HG03066 (cell line): ENCODE measurements around the gene TBC1D12.

Experiments
- ATAC-seq: cut with Tn5 transposase; IDR thresholded peaks from one replicate; pipeline ENCODE4 v1.9.1; 2021; ENCODE audit warnings: low read depth; ENCODE audit not compliant: unreplicated experiment

TBC1D12 gene

DNA sequence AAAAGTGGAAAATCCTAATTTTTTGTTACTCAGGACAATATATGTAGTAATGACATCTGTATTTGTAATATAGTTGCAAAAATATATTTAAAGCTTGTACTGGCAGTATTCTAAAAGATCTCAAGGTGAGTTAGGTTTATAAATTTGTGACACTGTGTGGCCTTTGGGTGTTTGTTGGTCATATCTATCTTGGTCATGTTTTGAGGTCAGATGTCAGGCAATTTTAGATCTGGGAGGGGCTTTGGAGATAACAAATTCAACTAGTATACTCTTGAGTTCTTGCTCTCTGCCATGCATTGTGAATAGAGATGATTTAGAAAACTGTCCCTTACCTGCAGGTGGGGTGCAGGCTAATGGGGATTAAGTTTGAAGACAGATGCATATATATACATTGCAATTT, 3.1 kb downstream of the TBC1D12 start:
- no peak for ATAC-seq

DNA sequence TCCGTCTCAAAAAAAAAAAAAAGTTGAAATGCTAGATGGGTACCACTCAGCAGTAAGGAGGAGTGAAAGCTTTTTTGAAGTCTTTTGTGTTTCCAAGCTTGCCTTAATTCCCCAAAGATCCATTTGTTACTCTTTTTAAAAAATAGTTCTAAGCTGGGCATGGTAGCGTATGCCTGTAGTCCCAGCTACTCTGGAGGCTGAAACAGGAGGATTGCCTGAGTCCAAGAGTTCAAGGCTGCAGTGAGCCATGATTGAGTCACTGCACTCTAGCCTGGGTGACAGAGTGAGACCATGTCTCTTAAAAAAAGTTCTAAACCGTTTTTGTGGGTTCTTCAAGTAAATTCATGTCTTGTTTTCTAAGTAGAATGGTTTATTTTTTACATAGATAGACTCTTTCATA, 5.3 kb downstream of the TBC1D12 start:
- ATAC-seq, result no peak

DNA sequence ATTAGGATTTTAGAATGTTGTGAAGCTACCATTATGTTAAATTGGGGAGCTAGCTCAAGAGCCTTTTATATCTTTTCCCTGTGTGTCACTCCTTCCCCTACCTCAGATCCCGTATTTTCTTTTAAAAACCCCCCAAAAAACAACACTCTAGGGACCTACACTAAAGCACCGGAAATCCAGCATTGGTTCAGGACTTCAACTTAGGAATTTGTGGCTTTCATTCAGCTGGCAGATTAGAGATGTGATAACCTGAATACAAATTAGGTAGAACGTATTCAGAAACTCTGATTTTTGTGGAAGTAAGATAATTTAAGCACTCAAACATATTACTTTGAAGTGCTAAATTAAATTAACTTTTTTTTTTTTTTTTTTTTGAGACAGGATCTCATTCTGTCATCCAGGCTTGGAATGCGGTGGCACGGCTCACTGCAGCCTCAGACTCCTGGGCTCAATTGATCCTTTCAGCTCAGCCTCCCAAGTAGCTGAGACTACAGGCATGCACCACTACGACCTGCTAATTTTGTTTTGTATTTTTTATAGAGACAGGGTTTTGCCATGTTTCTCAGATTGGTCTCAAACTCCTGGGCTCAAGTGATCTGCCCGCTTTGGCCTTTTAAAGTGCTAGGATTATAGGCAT, 6.8 kb downstream of the TBC1D12 start:
- ATAC-seq, result no peak

DNA sequence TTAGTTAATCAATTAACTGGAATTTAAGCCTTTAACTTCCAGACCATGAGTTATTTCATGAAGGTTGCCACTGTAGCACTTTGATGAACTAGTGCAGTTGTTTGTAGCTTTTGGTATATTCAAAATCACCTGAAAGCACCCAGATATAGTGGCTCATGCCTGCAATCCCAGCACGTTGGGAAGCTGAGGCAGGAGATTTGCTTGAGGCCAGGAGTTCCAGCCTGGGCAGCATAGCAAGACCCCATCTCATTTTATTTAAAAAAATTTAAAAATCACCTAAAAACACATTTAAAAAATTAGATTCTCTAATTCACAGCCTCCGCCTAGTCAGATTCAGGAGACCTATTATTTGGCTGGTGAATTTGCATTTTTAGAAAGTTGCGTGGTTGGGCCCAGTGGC, 9.0 kb downstream of the TBC1D12 start:
- no peak for ATAC-seq

DNA sequence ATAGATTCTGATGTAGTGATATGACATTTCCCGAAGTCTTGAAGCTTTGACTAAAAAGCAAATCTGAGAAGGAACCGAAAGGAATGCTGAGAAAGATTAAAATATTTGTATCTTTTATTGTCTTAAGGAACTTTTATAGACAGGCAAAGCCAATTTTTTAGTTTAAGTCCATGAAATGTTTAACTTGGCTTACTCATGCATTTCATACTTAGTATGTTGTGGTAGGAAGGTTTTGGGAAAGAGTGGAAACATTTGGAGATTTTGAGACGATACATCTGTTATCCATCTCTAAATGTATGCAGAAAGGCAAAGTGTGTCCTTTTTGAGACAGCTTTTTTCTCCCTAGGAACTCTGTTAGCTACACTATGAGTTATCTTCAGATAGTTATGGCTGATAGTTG, 10.1 kb downstream of the TBC1D12 start:
- no peak for ATAC-seq

DNA sequence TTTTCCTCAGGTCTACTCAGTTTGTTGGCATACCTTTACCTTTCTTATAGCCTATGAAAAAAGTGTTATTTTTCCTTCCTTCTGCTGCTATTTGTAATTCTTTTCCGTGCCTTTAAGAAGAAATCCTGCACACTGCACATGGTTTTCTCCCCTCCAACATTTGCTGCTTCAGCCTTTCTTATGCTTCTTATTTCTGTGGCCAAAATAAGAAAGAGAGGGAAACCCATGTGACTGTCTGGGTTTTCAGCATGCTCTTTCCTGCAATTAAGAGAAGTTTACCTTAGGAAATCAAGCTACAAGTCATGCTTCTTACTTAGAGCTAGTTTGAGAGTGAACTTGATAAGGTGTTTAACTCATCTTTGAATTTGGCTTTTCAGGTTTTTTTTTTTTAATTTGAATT, 11.0 kb downstream of the TBC1D12 start:
- no peak for ATAC-seq

DNA sequence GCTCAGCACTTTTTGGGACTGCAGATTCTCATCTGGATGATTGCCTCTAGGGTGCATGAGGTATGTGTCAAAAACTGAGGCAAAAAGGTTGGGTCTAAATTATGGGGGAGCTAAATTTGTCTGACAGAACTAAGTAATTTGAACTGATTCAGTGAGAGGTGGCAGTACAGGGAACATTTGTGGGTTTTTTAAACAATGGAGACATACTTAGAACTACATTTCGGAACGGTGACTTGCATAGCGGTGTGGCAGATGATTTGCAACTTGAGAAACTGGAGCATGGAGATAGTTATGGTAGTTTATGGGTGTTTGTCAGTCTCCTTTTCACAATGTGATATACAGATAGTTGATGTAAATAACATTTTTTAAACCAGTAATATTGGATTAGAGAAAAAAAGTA, 14.6 kb downstream of the TBC1D12 start:
- ATAC-seq, result no peak

DNA sequence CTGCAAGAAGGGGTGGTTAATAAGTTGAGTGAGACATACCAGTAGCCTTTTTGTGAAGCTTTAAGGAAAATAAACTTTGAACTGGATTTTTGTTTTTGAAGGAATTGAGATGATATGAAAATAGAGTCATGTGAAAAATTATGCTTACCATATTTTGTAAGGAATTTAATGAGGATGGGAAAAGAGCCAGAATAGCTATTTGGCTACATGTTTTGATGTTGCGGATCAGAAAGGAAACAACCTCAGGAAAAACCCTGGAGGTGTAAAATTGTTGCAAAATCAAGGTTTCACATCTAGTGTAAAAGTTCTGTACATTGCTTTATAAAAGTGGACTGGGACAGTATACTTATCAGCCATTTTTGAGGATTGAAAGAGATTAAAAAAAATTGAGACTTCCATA, 15.0 kb downstream of the TBC1D12 start:
- ATAC-seq, result no peak

DNA sequence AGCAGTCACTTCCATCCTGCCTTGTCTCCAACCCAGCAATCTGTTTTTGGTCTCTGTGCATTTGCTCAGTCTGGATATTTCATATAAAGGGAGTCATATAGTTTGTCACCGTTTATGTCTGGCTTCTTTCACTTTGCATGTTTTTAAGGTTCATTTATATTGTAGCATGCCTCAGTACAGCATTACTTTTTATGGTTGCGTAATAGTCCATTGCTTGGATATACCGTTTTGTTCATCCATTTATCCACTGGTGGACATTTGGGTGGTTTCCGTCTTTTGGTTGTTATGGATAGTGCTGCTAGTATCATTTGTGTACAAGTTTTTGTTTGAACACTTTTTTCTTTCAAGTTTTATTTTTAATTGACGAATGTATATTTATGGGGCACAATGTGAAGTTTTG, 18.2 kb downstream of the TBC1D12 start:
- ATAC-seq, result no peak

DNA sequence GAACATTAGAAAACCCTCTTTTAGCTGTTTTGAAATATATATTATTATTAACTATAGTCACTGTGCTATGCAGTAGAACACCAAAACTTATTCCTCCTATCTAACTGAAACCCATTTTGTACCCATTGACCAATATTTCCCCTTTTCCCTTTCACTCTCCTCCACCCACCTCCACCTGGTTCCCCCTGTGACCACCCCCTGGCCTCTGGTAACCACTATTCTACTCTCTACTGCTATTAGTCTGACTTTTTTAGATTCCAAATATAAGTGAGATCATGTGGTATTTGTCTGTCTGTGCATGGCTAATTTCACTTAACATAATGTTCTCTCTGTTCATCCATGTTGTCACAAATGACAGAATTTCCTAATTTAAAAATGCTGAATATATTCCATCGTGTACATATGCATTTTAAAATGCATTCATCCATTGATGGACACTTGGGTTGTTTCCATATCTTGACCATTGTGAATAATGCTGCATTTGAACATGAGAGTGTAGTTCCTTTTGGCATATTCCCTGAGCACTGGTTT, 18.7 kb downstream of the TBC1D12 start:
- no peak for ATAC-seq

DNA sequence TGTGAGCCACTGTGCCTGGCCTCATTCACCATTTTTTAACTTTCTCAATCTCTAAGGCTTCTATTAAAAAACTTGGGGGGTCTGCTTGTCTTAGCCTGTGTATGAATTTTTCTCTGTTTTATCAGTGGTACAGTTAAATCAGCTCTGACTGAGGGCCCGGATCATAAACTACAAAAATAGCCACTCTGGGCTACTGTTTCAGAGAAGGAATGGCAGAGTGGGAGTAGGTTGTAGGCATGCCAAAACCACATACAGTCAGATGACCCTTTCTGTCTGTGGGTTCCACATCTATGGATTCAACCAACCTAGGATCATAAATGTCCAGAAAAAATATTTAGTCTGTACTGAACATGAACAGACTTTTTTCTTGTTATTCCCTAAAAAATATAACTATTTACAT, 21.3 kb downstream of the TBC1D12 start:
- no peak for ATAC-seq

DNA sequence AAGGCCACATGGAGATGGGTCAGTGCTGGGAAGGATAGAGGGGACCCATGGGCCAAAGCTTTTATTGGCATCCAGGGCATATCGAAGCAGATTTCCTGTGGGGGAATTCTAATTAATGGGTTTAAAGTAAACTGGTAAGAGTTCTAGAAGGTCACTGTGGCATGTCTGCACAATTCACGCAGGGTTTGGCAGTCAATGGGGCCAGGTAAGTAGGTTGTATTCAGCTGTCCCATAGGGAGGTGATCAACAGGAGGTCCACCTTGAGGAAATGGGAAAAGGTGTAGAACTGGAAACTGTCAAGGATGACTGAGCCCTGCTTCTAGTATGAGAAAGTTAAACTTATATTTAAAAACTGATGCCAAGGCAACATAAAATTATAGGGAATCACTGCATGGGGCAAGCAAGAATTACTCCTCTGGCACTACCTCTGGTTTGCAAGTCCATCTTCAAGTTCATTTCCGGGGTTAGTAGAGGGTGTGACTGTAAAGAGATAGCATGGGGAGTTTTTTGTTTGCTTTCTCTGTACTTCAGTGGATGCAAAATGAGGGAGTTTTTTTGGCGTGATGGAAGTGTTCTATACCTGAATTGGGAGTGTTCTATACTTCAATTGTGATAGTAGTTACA, 22.5 kb downstream of the TBC1D12 start:
- no peak for ATAC-seq

DNA sequence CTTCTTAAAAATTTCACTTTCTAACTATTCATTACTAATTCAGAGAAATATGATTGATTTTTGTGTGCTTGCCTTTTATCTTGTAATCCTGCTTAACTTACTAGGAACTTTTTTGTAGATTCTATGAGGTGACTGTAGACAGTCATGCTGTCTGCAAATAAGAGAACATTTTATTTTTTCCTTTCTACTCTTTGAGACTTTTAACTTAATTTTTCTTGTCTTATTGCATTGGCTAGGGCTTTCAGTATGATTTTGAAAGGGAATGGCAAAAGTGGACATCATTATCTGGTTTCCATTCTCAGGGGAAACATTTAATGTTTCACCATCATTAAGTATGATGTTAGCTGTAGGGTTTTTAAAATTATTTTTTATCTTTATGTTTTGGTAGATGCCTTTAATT, 23.6 kb downstream of the TBC1D12 start:
- ATAC-seq, result no peak

DNA sequence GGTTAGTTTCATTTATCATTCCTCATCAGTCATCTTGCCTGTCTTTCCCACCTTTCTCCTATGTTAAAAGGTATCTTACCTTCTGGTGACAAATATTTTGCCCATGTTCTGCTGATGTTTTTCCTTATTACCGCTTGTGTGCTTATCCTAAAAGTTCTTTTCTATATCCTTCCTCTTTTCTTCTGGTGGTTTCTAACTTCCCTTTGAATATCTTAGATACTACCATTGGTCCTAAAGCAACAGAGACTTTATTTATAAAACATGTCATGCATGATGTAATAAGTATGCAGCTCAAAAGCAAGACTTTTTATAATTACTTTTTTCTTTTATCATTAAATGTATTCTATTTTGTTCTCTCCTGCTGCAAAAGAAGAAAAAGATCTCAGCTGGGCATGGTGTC, 24.8 kb downstream of the TBC1D12 start:
- ATAC-seq, result no peak

DNA sequence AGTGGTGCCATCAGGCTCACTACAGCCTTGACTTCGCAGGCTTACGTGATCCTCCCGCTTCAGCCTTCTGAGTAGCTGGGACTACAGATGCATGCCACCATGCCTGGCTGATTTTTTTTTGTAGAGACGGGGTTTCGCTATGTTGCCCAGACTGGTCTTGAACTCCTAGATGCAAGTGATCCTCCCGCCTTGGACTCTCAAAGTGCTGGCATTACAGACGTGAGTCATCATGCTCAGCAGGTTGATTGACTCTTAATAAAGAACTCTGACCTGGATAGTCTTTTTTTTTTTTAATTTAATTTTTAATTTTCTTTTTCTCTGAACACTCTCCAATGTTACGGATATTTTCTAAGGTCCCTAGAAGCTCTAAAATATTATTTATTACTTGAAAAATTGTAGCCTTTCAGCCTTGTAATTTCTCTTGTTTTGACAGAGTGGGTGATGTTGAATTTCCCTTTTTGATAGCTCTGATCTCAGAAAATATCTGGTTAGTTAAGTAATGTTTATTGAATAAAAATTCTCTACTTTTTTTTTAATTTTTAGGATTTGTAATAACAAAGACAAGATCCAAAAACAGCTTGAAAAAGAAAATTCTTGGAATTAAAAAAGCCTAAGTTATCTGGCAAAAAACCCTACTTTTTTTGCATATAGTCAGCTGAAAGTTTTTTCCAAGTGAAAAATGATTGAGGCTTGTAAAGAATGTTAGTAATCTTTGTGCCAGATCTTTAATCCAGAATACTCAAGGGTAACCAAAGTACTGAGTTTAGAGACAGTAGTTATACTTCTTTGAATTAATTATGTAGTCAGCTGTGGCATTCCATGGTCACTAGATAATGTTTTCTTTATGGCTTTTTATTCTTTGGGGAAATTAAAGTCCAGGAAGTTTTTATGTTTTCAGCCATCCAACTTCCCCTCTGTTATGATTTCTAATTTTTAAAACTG, 26.7 kb downstream of the TBC1D12 start:
- ATAC-seq, result no peak

DNA sequence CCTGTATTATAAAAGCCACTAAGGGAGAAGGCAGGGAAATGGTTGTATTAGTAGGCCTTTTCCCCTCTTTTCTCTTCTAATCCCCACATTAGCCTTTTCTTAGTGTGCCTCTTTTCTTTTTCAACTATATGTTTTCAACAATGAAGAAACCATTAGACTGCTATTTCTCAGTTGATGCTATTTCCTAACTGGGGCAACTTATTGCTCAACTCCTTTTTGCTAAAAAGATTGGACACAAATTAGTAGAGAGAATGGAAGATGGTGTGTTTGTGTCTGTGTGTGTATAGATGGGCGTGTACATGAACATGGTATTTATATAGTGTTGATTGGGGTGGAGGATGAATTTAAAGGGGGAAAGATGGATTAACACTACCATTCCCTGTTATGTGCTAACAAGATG, 28.4 kb downstream of the TBC1D12 start:
- no peak for ATAC-seq

DNA sequence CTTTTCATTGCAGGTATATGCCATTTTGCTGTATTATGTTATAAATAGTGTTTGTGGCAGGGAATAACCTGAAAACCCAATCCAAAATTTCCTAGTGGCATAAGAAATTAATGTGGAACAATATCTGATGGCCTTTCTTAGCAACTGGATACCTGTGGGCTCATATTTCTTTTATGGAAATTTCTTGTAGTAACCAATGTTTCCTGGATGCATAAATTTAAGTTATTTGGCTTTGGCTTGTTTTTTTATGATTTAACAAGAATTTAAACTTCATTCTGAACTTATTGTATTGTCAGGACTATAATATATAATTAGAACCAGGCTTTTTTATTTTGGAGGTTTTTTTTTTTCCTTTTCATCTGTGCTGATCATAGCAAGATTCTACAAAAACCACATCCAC, 30.1 kb downstream of the TBC1D12 start:
- no peak for ATAC-seq

DNA sequence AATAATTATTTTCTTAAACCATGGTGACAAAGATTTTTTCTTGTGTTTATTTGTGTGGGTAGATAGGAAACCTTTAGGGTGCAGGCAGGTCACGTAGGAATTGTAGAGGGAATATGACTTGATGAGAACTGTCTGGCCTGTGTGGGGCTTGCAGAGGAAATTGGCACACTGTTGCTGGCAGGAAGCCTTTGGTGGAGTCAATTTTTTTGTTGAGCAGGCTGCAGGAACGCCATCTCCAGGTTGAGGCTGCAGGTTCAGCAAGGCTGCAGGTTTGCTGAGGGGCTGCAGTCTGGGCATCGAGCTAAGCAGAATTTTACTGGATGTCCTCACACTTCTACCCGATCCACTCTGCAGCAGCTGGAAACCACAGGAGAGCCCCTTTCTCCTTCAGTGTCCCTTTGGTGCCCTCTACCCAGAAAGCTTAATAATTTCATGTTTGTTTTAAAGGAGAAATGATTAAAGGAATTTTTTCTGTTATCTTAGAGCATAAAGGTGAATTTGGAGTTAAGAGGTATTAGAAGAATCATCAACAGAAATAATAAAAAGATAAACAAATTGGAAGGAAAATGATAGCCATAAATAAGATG, 37.0 kb downstream of the TBC1D12 start:
- no peak for ATAC-seq

DNA sequence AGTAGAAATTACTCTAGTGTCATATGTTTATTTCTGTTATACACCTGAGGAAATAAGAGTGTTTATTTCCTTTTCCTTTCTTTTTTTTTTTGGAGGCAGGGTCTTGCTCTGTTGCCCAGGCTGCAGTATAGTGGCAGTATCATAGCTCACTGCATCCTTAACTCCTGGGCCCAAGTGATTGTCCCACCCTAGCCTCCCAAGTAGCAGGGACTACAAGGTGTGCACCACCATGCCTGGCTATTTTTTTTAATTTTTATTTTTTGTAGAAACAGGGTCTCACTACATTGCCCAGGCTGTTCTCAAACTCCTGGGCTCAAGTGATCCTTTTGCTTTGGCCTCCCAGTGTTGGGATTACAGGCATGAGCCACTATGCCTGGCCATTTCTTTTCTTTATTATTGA, 37.8 kb downstream of the TBC1D12 start:
- ATAC-seq, result no peak

DNA sequence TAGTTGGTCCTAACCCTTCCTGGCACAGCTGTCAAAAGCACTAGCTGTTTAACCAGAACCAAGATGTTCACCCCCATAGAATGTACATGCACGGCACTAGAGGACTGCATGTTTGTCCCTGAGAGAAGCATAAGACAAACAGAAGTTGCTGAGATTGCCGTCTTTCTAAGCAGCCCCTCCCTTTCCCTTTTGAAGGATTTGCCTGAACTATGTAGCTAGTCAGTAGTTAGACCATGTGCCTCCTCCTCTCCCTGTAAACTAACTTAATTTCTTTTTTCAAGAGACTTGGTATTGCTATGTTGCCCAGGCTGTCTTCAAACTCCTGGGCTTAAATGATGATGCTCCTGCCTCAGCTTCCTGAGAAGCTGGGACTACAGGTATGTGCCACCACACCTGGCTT, 40.7 kb downstream of the TBC1D12 start:
- no peak for ATAC-seq

DNA sequence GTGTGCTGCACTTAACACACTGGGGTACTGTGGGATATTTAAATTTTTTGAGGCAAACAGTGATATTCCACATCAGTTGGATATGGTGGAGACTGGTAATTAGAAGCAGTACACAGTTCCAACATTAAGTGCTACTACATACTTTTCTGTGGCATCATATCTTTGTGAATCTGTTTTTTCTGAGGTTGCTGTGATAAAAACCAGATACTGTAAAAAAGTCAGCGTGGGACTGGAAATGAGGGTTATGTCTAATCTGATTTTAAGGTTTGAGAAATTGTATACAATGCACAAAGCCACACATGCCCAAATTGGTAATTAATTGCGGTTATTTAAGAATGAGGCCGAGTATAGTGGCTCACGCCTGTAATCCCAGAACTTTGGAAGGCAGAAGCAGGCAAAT, 41.2 kb downstream of the TBC1D12 start:
- ATAC-seq, result no peak
